ENCODE data around the gene PTDSS2.
"Not testable (repeated sequence)": the region's sequence is repeated elsewhere in the genome, so short reads cannot be mapped to it uniquely, and the experiment has no call there.

The PTDSS2 gene

GRCh38 chr11:449889-450808 is at the start of gene PTDSS2:
TSS of gene PTDSS2 (plus strand) at chr11:450279. CDS start at chr11:450456, 177 bp downstream.
- peak; percentile 80 to 89 (median 84) for DNase-seq (ENCODE audit: low read depth in 3 of 3, low spot score in 1 of 3)

GRCh38 chr11:401196-401595 is 48.9 kb upstream of the PTDSS2 start:
- not testable (repeated sequence) for DNase-seq (ENCODE audit: low read depth in 3 of 3, low spot score in 1 of 3)

- no peak for DNase-seq (ENCODE audit: low read depth in 3 of 3, low spot score in 1 of 3)
Observed at GRCh38 chr11:403021-403760, 46.9 kb upstream of the PTDSS2 start.

- DNase-seq (ENCODE audit: low read depth in 3 of 3, low spot score in 1 of 3), result no peak
Observed at GRCh38 chr11:403761-404431, 46.2 kb upstream of the PTDSS2 start.

- DNase-seq (ENCODE audit: low read depth in 3 of 3, low spot score in 1 of 3), result no peak
Observed at GRCh38 chr11:404551-405264, 45.4 kb upstream of the PTDSS2 start.

GRCh38 chr11:405323-405953 is 44.6 kb upstream of the PTDSS2 start:
- DNase-seq (ENCODE audit: low read depth in 3 of 3, low spot score in 1 of 3), result no peak

- DNase-seq (ENCODE audit: low read depth in 3 of 3, low spot score in 1 of 3), result no peak
Observed at GRCh38 chr11:405954-406795, 43.9 kb upstream of the PTDSS2 start.

- DNase-seq (ENCODE audit: low read depth in 3 of 3, low spot score in 1 of 3), result peak; percentile 73 to 83 (median 74)
Observed at GRCh38 chr11:406796-407650, 43.1 kb upstream of the PTDSS2 start.

- DNase-seq (ENCODE audit: low read depth in 3 of 3, low spot score in 1 of 3), result no peak
Observed at GRCh38 chr11:407651-408123, 42.4 kb upstream of the PTDSS2 start.

- no peak for DNase-seq (ENCODE audit: low read depth in 3 of 3, low spot score in 1 of 3)
Observed at GRCh38 chr11:408154-409007, 41.7 kb upstream of the PTDSS2 start.

GRCh38 chr11:409008-409599 is 41.0 kb upstream of the PTDSS2 start:
- DNase-seq (ENCODE audit: low read depth in 3 of 3, low spot score in 1 of 3), result no peak

GRCh38 chr11:409600-410483 is 40.2 kb upstream of the PTDSS2 start:
- DNase-seq (ENCODE audit: low read depth in 3 of 3, low spot score in 1 of 3), result no peak

GRCh38 chr11:410711-411110 is 39.4 kb upstream of the PTDSS2 start:
- not testable (repeated sequence) for DNase-seq (ENCODE audit: low read depth in 3 of 3, low spot score in 1 of 3)

GRCh38 chr11:411520-411919 is 38.6 kb upstream of the PTDSS2 start:
- DNase-seq (ENCODE audit: low read depth in 3 of 3, low spot score in 1 of 3), result not testable (repeated sequence)

GRCh38 chr11:412641-413119 is 37.4 kb upstream of the PTDSS2 start:
- DNase-seq (ENCODE audit: low read depth in 3 of 3, low spot score in 1 of 3), result no peak
